Natural killer cell (primary cell): ENCODE measurements around the gene RDX. TPM values are rescaled to one million over a fixed set of nuclear protein-coding genes. Genes with fewer than 3 reads are reported as not detected.

Experiments
- ATAC-seq, 3 donors: fragments of 150-1000 bp in 2 of 3; fragments of 200-7000 bp in 1 of 3; cut with Tn5 transposase; 1 replicate in 1 of 3; 2 replicates in 2 of 3; pipeline ENCODE4 v1.10.0; 2021; ENCODE audit warnings: mild to moderate bottlenecking in 2 of 3, moderate library complexity in 2 of 3
- DNase-seq, 2 donors: peaks; one replicate each; pipeline versions ENCODE4 v3.0.0 to v3.0.0-alpha.2; 2013 to 2021; ENCODE audit warnings: mixed read lengths in 1 of 2
- H3K27ac ChIP-seq: one replicate; pipeline ENCODE4 v1.5.1; 2013; ENCODE audit warnings: mild to moderate bottlenecking, low read length
- H3K27me3 ChIP-seq: one replicate; pipeline ENCODE4 v1.6.1; 2013; ENCODE audit warnings: low read length; ENCODE audit not compliant: control insufficient read depth, insufficient read depth
- H3K36me3 ChIP-seq: one replicate; pipeline ENCODE4 v1.6.1; 2013; ENCODE audit warnings: low read length; ENCODE audit not compliant: control insufficient read depth, insufficient read depth
- H3K4me1 ChIP-seq: one replicate; pipeline ENCODE4 v1.6.1; 2013; ENCODE audit warnings: low read length; ENCODE audit not compliant: control insufficient read depth, insufficient read depth
- H3K4me3 ChIP-seq: one replicate; pipeline ENCODE4 v1.5.1; 2013; ENCODE audit warnings: low read length
- H3K9me3 ChIP-seq: one replicate; pipeline ENCODE4 v1.6.1; 2013; ENCODE audit warnings: low read length; ENCODE audit not compliant: control insufficient read depth, insufficient read depth
- H3K27ac Mint-ChIP-seq, 2 donors: one replicate each; pipeline ENCODE4 v1.8.0; 2022; ENCODE audit warnings: mild to moderate bottlenecking in 2 of 2, mixed read lengths in 2 of 2, moderate library complexity in 1 of 2
- H3K27me3 Mint-ChIP-seq, 2 donors: one replicate each; pipeline ENCODE4 v1.8.0; 2022; ENCODE audit warnings: low read depth in 2 of 2, mixed read lengths in 2 of 2
- H3K36me3 Mint-ChIP-seq: one replicate; pipeline ENCODE4 v1.8.0; 2022; ENCODE audit warnings: mixed read lengths
- H3K4me1 Mint-ChIP-seq, 2 donors: one replicate each; pipeline ENCODE4 v1.8.0; 2022; ENCODE audit warnings: mixed read lengths in 2 of 2
- H3K4me3 Mint-ChIP-seq: one replicate; pipeline ENCODE4 v1.8.0; 2022; ENCODE audit warnings: mild to moderate bottlenecking, moderate library complexity, mixed read lengths
- H3K9me3 Mint-ChIP-seq, 2 donors: one replicate each; pipeline ENCODE4 v1.8.0; 2022; ENCODE audit warnings: mixed read lengths in 2 of 2
- CTCF ChIP-seq: fragments of 200-600 bp; IDR thresholded peaks from one replicate; pipeline ENCODE4 v1.8.0; 2022; ENCODE audit warnings: antibody characterized with exemption
- WGBS: methylation state at CpG from one replicate; pipeline ENCODE4 v1.1.7; 2013; ENCODE audit warnings: missing lambda C conversion rate; ENCODE audit not compliant: insufficient coverage; 5-methylcytosine and 5-hydroxymethylcytosine counted together
- intact Hi-C: fragments of 100-400 bp; cut with micrococcal nuclease; formaldehyde crosslinking; loops from one replicate; pipeline ENCODE4 v1.14.2; 2022
- total RNA-seq, 4 donors: library from RNA; stranded (reverse); fragments of 120-200 nt in 1 of 4; gene quantifications; one replicate each; pipeline versions ENCODE4 v1.2.3 to v1.2.4, GENCODE V29; 2013 to 2022

The RDX gene
- total RNA-seq, 3 donors from 2014 or later (not counting 1 experiment from before 2014, with no cell fraction given) = 22.6 to 31.1 (median 25.9) TPM

GRCh38 chr11:110317516-110317932 is 21.1 kb upstream of the RDX start:
- Mint-ChIP-seq H3K27me3 (peaks cover 2 to 5% of the 10 kb centered on the region in 2 donors), H3K36me3 (no peaks in the 10 kb centered on the region), H3K4me3 (no peak overlapping the region), H3K9me3 (no peaks in the 10 kb centered on the region), H3K27ac (no peak overlapping the region), H3K4me1 (no peaks in the 10 kb centered on the region)
- Histone ChIP-seq H3K36me3 (no peaks in the 10 kb centered on the region), H3K27me3 (no peaks in the 10 kb centered on the region), H3K9me3 (no peaks in the 10 kb centered on the region), H3K27ac (no peak overlapping the region), H3K4me1 (no peaks in the 10 kb centered on the region), H3K4me3 (no peak overlapping the region)
- WGBS = 62% methylated on average over 2 of the region's 3 CpGs
- no peak for ATAC-seq
- intact Hi-C loops = no loop called here
- no peak for DNase-seq
- TF ChIP-seq CTCF = no peak

GRCh38 chr11:110314366-110315095 is 18.1 kb upstream of the RDX start:
- H3K4me1 Mint-ChIP-seq = no peaks in the 10 kb centered on the region
- peaks cover 2 to 5% of the 10 kb centered on the region in 2 donors for H3K27me3 Mint-ChIP-seq
- Histone ChIP-seq H3K36me3 (no peaks in the 10 kb centered on the region), H3K4me3 (no peak overlapping the region), H3K9me3 (no peaks in the 10 kb centered on the region), H3K4me1 (no peaks in the 10 kb centered on the region), H3K27me3 (no peaks in the 10 kb centered on the region), H3K27ac (no peak overlapping the region)
- ATAC-seq = no peak
- TF ChIP-seq CTCF = no peak
- H3K36me3 Mint-ChIP-seq = no peaks in the 10 kb centered on the region
- H3K9me3 Mint-ChIP-seq = no peaks in the 10 kb centered on the region
- no peak overlapping the region for H3K4me3 Mint-ChIP-seq
- H3K27ac Mint-ChIP-seq = no peak overlapping the region
- DNase-seq = no peak
- 94% methylated on average over 8 of the region's 9 CpGs for WGBS
- intact Hi-C loops = no loop called here

- peaks cover 2 to 4% of the 10 kb centered on the region in 2 donors for H3K27me3 Mint-ChIP-seq
- no peak overlapping the region for H3K4me3 Mint-ChIP-seq
- no peak for ATAC-seq
- no peak overlapping the region for H3K27ac Mint-ChIP-seq
- Histone ChIP-seq H3K36me3 (no peaks in the 10 kb centered on the region), H3K4me3 (no peak overlapping the region), H3K9me3 (no peaks in the 10 kb centered on the region), H3K27ac (no peak overlapping the region), H3K27me3 (no peaks in the 10 kb centered on the region), H3K4me1 (no peaks in the 10 kb centered on the region)
- no peaks in the 10 kb centered on the region for H3K9me3 Mint-ChIP-seq
- H3K4me1 Mint-ChIP-seq = no peaks in the 10 kb centered on the region
- DNase-seq = no peak
- H3K36me3 Mint-ChIP-seq = no peaks in the 10 kb centered on the region
- intact Hi-C loops = no loop called here
- no peak for TF ChIP-seq CTCF
Observed at GRCh38 chr11:110312670-110313069, 16.3 kb upstream of the RDX start.
